HepG2 (cell line): Measurements from ENCODE around the gene MMP24OS. TPM values are rescaled to one million over a fixed set of nuclear protein-coding genes. Genes with fewer than 3 reads are reported as not detected.

ENCODE experiments used
- ARNTL ChIP-seq: sonication (generic); formaldehyde crosslinking; IDR thresholded peaks from 2 replicates; pipeline ENCODE4 v1.4.0; 2020; ENCODE audit warnings: mild to moderate bottlenecking, missing genetic modification reagents
- DPF2 ChIP-seq: sonication (generic); formaldehyde crosslinking; IDR thresholded peaks from 2 replicates; pipeline ENCODE4 v1.4.0; 2020; ENCODE audit warnings: mild to moderate bottlenecking, low read depth, missing genetic modification reagents, borderline replicate concordance
- HNRNPLL ChIP-seq: fragments of 200-400 bp; formaldehyde crosslinking; IDR thresholded peaks from 2 replicates; pipeline ENCODE4 v1.6.1; 2017; ENCODE audit warnings: mild to moderate bottlenecking, low read depth, low read length; ENCODE audit not compliant: poor library complexity, severe bottlenecking
- KAT7 ChIP-seq: IDR thresholded peaks from 2 replicates; pipeline ENCODE4 v1.6.1; 2018; ENCODE audit warnings: borderline replicate concordance, missing compliant biosample characterization
- LCORL ChIP-seq, 2 experiments: fragments of 450-650 bp in 1 of 2; sonication (generic) in 1 of 2; formaldehyde crosslinking in 1 of 2; IDR thresholded peaks; 2 replicates each; pipeline versions ENCODE4 v1.5.0 to v1.6.1; 2017 to 2020; ENCODE audit warnings: antibody characterized with exemption in 1 of 2, missing genetic modification reagents in 1 of 2
- MATR3 ChIP-seq: sonication (generic); formaldehyde crosslinking; IDR thresholded peaks from 2 replicates; pipeline ENCODE4 v1.4.0; 2020; ENCODE audit warnings: missing genetic modification reagents
- NCOR1 ChIP-seq: fragments of 200-600 bp; sonication (generic); IDR thresholded peaks from 2 replicates; pipeline ENCODE4 v1.7.0; 2017; ENCODE audit warnings: antibody characterized with exemption, low read length, borderline replicate concordance
- SMARCC2 ChIP-seq: fragments of 450-650 bp; IDR thresholded peaks from 2 replicates; pipeline ENCODE4 v1.6.1; 2017; ENCODE audit warnings: antibody characterized with exemption, mild to moderate bottlenecking
- ZMYM3 ChIP-seq: sonication (generic); formaldehyde crosslinking; IDR thresholded peaks from 2 replicates; pipeline ENCODE4 v1.5.1; 2020; ENCODE audit warnings: mild to moderate bottlenecking, missing genetic modification reagents
- ZNF34 ChIP-seq: sonication (generic); formaldehyde crosslinking; IDR thresholded peaks from 2 replicates; pipeline ENCODE4 v1.4.0; 2020; ENCODE audit warnings: mild to moderate bottlenecking, missing genetic modification reagents, borderline replicate concordance
- ZNF446 ChIP-seq: sonication (generic); formaldehyde crosslinking; IDR thresholded peaks from 2 replicates; pipeline ENCODE4 v1.5.0; 2020; ENCODE audit warnings: mild to moderate bottlenecking, missing genetic modification reagents
- ZNF484 ChIP-seq: sonication (generic); formaldehyde crosslinking; IDR thresholded peaks from 2 replicates; pipeline ENCODE4 v1.5.1; 2020; ENCODE audit warnings: mild to moderate bottlenecking, low read depth, missing genetic modification reagents, borderline replicate concordance
- ZNF644 ChIP-seq: IDR thresholded peaks from 2 replicates; pipeline ENCODE4 v1.6.1; 2016; ENCODE audit warnings: low read depth
- ZNF7 ChIP-seq: IDR thresholded peaks from 2 replicates; pipeline ENCODE4 v1.6.1; 2016; ENCODE audit warnings: missing biosample characterization, missing genetic modification reagents
- polyA plus RNA-seq, 8 experiments: library from polyadenylated mRNA; depleted of rRNA in 3 of 8; stranded (reverse) in 7 of 8; unstranded in 1 of 8; fragments of >200 nt; fragmentation: Illumina TruSeq in 4 of 8; extraction: Trizol in 4 of 8; gene quantifications; 2 replicates each; pipeline versions ENCODE4 v1.2.1 to v1.2.3, GENCODE V29; 2011 to 2016; ENCODE audit warnings: low read depth in 4 of 8, missing spikeins in 1 of 8, mixed read lengths in 1 of 8; ENCODE audit not compliant: insufficient read depth in 1 of 8
- total RNA-seq, 5 experiments: library from RNA; depleted of rRNA; stranded (reverse); fragments of >200 nt; fragmentation: Illumina TruSeq; extraction: Trizol; gene quantifications; 2 replicates each; pipeline ENCODE4 v1.2.3, GENCODE V29; 2016; ENCODE audit warnings: low read depth in 1 of 5
- TF ChIP-seq, protein P1 (sequence below): sonication (generic); formaldehyde crosslinking; IDR thresholded peaks from 2 replicates; pipeline ENCODE4 v1.4.0; 2020; ENCODE audit warnings: missing genetic modification reagents, borderline replicate concordance
- TF ChIP-seq, protein P2 (sequence below): sonication (generic); formaldehyde crosslinking; IDR thresholded peaks from 2 replicates; pipeline ENCODE4 v1.4.0; 2020; ENCODE audit warnings: missing genetic modification reagents, borderline replicate concordance
- TF ChIP-seq, protein P3 (sequence below): sonication (generic); formaldehyde crosslinking; IDR thresholded peaks from 2 replicates; pipeline ENCODE4 v1.4.0; 2020; ENCODE audit warnings: missing genetic modification reagents
- TF ChIP-seq, protein P4 (sequence below): sonication (generic); formaldehyde crosslinking; IDR thresholded peaks from 2 replicates; pipeline ENCODE4 v1.8.0; 2022; ENCODE audit warnings: mild to moderate bottlenecking, missing genetic modification reagents

MMP24OS gene
- total and polyA plus RNA-seq, 2 of the 13 experiments (the other 11 are each of a cell fraction or from before 2014, with no cell fraction given) = 6.0 to 8.5 TPM

DNA sequence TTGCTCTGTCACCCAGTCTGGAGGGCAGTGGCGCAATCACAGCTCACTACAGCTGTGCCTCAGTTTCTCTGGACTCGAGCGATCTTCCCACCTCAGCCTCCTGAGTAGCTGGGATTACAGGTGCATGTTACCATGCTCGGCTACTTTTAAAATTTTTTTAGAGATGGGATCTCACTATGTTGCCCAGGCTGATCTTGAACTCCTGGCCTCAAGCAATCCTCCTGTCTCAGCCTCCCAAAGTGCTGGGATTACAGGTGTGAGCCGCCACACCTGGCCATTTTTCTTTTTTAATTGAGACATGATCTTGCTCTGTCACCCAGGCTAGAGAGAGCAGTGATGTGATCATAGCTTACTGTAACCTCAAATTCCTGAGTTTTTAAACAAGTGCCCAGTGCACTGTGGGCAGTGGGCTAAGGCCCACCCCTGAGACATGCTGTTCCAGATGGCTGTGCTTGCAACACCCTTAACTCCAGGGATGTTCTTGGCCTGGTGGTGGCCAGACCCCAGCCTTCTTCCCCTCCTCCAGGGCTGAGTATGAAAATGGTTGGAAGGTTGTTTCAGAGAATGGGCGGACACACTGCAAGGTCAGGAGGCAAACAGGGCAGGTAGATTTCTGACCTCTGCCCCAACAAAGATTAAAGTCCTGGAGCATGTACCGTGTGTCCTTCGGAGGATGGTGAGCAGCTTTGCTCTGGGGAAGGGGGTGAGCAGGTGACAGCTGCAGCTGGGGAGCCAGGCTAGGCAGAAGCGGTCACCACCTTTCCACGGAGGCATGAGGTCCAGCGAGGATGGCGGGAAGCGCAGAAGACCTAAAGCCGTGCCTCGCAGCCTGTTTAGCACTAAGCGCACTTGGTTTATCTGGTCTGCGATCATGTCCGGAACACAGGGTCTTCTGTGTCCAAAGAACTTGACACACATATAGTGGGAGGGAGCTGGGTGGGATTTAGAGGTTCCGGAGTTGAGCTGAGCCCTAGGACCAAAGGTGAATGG, 15.7 kb upstream of the MMP24OS start (continued):
- TF ChIP-seq, protein P1, sequence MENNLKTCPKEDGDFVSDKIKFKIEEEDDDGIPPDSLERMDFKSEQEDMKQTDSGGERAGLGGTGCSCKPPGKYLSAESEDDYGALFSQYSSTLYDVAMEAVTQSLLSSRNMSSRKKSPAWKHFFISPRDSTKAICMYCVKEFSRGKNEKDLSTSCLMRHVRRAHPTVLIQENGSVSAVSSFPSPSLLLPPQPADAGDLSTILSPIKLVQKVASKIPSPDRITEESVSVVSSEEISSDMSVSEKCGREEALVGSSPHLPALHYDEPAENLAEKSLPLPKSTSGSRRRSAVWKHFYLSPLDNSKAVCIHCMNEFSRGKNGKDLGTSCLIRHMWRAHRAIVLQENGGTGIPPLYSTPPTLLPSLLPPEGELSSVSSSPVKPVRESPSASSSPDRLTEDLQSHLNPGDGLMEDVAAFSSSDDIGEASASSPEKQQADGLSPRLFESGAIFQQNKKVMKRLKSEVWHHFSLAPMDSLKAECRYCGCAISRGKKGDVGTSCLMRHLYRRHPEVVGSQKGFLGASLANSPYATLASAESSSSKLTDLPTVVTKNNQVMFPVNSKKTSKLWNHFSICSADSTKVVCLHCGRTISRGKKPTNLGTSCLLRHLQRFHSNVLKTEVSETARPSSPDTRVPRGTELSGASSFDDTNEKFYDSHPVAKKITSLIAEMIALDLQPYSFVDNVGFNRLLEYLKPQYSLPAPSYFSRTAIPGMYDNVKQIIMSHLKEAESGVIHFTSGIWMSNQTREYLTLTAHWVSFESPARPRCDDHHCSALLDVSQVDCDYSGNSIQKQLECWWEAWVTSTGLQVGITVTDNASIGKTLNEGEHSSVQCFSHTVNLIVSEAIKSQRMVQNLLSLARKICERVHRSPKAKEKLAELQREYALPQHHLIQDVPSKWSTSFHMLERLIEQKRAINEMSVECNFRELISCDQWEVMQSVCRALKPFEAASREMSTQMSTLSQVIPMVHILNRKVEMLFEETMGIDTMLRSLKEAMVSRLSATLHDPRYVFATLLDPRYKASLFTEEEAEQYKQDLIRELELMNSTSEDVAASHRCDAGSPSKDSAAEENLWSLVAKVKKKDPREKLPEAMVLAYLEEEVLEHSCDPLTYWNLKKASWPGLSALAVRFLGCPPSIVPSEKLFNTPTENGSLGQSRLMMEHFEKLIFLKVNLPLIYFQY (CRISPR knock-in tag) = no peak
- TF ChIP-seq, protein P2, sequence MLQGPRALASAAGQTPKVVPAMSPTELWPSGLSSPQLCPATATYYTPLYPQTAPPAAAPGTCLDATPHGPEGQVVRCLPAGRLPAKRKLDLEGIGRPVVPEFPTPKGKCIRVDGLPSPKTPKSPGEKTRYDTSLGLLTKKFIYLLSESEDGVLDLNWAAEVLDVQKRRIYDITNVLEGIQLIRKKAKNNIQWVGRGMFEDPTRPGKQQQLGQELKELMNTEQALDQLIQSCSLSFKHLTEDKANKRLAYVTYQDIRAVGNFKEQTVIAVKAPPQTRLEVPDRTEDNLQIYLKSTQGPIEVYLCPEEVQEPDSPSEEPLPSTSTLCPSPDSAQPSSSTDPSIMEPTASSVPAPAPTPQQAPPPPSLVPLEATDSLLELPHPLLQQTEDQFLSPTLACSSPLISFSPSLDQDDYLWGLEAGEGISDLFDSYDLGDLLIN (CRISPR knock-in tag) = no peak
- TF ChIP-seq, protein P3, sequence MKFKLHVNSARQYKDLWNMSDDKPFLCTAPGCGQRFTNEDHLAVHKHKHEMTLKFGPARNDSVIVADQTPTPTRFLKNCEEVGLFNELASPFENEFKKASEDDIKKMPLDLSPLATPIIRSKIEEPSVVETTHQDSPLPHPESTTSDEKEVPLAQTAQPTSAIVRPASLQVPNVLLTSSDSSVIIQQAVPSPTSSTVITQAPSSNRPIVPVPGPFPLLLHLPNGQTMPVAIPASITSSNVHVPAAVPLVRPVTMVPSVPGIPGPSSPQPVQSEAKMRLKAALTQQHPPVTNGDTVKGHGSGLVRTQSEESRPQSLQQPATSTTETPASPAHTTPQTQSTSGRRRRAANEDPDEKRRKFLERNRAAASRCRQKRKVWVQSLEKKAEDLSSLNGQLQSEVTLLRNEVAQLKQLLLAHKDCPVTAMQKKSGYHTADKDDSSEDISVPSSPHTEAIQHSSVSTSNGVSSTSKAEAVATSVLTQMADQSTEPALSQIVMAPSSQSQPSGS (CRISPR knock-in tag) = no peak
- TF ChIP-seq ZNF644 (CRISPR knock-in tag) = no peak
- TF ChIP-seq SMARCC2 = no peak
- no peak for TF ChIP-seq LCORL (IDR thresholded peaks at IDR 0.05)
- TF ChIP-seq LCORL (CRISPR knock-in tag; IDR thresholded peaks at IDR 0.05) = no peak
- no peak for TF ChIP-seq ZNF446 (CRISPR knock-in tag)
- TF ChIP-seq, protein P4, sequence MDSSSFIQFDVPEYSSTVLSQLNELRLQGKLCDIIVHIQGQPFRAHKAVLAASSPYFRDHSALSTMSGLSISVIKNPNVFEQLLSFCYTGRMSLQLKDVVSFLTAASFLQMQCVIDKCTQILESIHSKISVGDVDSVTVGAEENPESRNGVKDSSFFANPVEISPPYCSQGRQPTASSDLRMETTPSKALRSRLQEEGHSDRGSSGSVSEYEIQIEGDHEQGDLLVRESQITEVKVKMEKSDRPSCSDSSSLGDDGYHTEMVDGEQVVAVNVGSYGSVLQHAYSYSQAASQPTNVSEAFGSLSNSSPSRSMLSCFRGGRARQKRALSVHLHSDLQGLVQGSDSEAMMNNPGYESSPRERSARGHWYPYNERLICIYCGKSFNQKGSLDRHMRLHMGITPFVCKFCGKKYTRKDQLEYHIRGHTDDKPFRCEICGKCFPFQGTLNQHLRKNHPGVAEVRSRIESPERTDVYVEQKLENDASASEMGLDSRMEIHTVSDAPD (CRISPR knock-in tag) = no peak
- no peak for TF ChIP-seq ZNF34 (CRISPR knock-in tag)
- TF ChIP-seq ZNF7 (CRISPR knock-in tag) = no peak
- TF ChIP-seq ZNF484 (CRISPR knock-in tag) = no peak
- no peak for TF ChIP-seq ARNTL (CRISPR knock-in tag)
- no peak for TF ChIP-seq MATR3 (CRISPR knock-in tag)
- no peak for TF ChIP-seq NCOR1
- TF ChIP-seq ZMYM3 (CRISPR knock-in tag) = no peak; the same call in 1 of the 2 replicates
- no peak for TF ChIP-seq DPF2 (CRISPR knock-in tag)
- no peak for TF ChIP-seq KAT7 (CRISPR knock-in tag)
- no peak for TF ChIP-seq HNRNPLL
